ENCODE data around the gene AUTS2. TPM values are rescaled to one million over a fixed set of nuclear protein-coding genes. Genes with fewer than 3 reads are reported as not detected.

Gene AUTS2
- total RNA-seq, 1 donor from 2014 or later, result 9.9 TPM

GRCh38 chr7:70542750-70543376 lies 944.6 kb downstream of the AUTS2 start:
- Histone ChIP-seq H3K36me3 (ENCODE audit: control insufficient read depth, insufficient read depth, low read length) (no peaks in the 10 kb centered on the region), H3K4me3 (ENCODE audit: low read depth, low read length) (no peak overlapping the region), H3K27me3 (ENCODE audit: control insufficient read depth, insufficient read depth, low read length) (no peaks in the 10 kb centered on the region)
- TF ChIP-seq CTCF (IDR thresholded peaks at IDR 0.05; ENCODE audit: insufficient read depth, low read length, poor library complexity, severe bottlenecking), result no peak
- no peak for DNase-seq (ENCODE audit: low read depth)

GRCh38 chr7:70544016-70544415 lies 945.7 kb downstream of the AUTS2 start:
- Histone ChIP-seq H3K27me3 (ENCODE audit: control insufficient read depth, insufficient read depth, low read length) (no peaks in the 10 kb centered on the region), H3K36me3 (ENCODE audit: control insufficient read depth, insufficient read depth, low read length) (no peaks in the 10 kb centered on the region), H3K4me3 (ENCODE audit: low read depth, low read length) (no peak overlapping the region)
- no peak for DNase-seq (ENCODE audit: low read depth)
- no peak for TF ChIP-seq CTCF (IDR thresholded peaks at IDR 0.05; ENCODE audit: insufficient read depth, low read length, poor library complexity, severe bottlenecking)

- TF ChIP-seq CTCF (IDR thresholded peaks at IDR 0.05; ENCODE audit: insufficient read depth, low read length, poor library complexity, severe bottlenecking), result no peak
- DNase-seq (ENCODE audit: low read depth), result no peak
- no peaks in the 10 kb centered on the region for H3K36me3 ChIP-seq (ENCODE audit: control insufficient read depth, insufficient read depth, low read length)
- H3K4me3 ChIP-seq (ENCODE audit: low read depth, low read length), result no peak overlapping the region
- no peaks in the 10 kb centered on the region for H3K27me3 ChIP-seq (ENCODE audit: control insufficient read depth, insufficient read depth, low read length)
Measured at GRCh38 chr7:70545214-70545613, 946.9 kb downstream of the AUTS2 start.

- no peaks in the 10 kb centered on the region for H3K36me3 ChIP-seq (ENCODE audit: control insufficient read depth, insufficient read depth, low read length)
- no peak for TF ChIP-seq CTCF (IDR thresholded peaks at IDR 0.05; ENCODE audit: insufficient read depth, low read length, poor library complexity, severe bottlenecking)
- no peaks in the 10 kb centered on the region for H3K27me3 ChIP-seq (ENCODE audit: control insufficient read depth, insufficient read depth, low read length)
- H3K4me3 ChIP-seq (ENCODE audit: low read depth, low read length), result no peak overlapping the region
- no peak for DNase-seq (ENCODE audit: low read depth)
Measured at GRCh38 chr7:70552141-70552540, 953.9 kb downstream of the AUTS2 start.

- no peaks in the 10 kb centered on the region for H3K27me3 ChIP-seq (ENCODE audit: control insufficient read depth, insufficient read depth, low read length)
- DNase-seq (ENCODE audit: low read depth), result no peak
- TF ChIP-seq CTCF (IDR thresholded peaks at IDR 0.05; ENCODE audit: insufficient read depth, low read length, poor library complexity, severe bottlenecking), result no peak
- no peaks in the 10 kb centered on the region for H3K36me3 ChIP-seq (ENCODE audit: control insufficient read depth, insufficient read depth, low read length)
- H3K4me3 ChIP-seq (ENCODE audit: low read depth, low read length), result no peak overlapping the region
Measured at GRCh38 chr7:70553364-70553763, 955.1 kb downstream of the AUTS2 start.

GRCh38 chr7:70554646-70555045 lies 956.4 kb downstream of the AUTS2 start:
- no peak for TF ChIP-seq CTCF (IDR thresholded peaks at IDR 0.05; ENCODE audit: insufficient read depth, low read length, poor library complexity, severe bottlenecking)
- DNase-seq (ENCODE audit: low read depth), result no peak

More at GRCh38 chr7:70554646-70555045, 956.4 kb downstream of the AUTS2 start:
- Histone ChIP-seq H3K4me3 (ENCODE audit: low read depth, low read length) (no peak overlapping the region), H3K36me3 (ENCODE audit: control insufficient read depth, insufficient read depth, low read length) (no peaks in the 10 kb centered on the region), H3K27me3 (ENCODE audit: control insufficient read depth, insufficient read depth, low read length) (no peaks in the 10 kb centered on the region)

All from kidney epithelial cell (primary cell).